Amniotic stem cell (primary cell): ENCODE measurements around the gene ANTXR1.
A peak's percentile ranks its signal among the peaks of the same experiment; 100 is the strongest.
"Not testable (repeated sequence)": the region's sequence is repeated elsewhere in the genome, so short reads cannot be mapped to it uniquely, and the experiment has no call there.

Experiments used
- DNase-seq: peaks from one replicate; lab custom pipeline; 2025; lab: John Stamatoyannopoulos, UW

The ANTXR1 gene

DNA sequence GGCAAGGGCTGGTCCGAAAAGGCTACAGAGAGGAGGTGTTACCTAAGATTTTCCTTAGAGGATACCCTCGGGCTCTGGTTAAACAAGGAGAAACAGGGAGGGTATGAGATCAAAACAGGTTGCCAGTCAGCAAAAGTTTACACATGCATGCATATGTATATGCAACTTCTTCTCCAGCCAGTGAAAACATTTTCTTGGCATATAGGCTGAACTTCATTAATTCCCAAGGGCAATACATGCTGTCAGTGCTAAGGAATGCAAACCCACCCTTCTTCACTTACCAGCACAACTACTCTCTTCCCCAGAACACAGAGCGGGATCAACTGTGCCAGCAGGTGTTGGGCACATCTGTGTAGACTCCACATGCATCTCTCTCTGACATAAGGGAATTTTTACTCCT, 198.1 kb downstream of the ANTXR1 start:
- no peak for DNase-seq

DNA sequence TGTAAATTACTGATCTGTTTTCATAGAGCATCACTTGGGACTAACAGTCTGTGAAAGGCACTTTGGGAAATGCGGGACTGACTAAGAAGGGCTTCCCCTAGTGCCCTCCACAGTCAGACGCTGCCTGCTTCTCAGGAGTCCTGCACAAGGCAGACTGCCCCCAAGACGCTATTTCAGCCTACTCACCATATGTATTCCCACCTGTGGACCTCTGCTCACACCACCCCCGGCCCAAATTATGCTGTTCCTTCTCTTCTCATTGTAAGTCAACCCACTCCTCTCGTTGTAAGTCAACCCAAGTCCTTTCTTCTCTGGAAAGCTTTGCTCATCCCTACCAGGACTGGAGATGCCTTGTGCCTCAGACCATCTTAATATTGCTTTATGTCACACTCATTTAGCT, 198.7 kb downstream of the ANTXR1 start:
- DNase-seq: no peak

DNA sequence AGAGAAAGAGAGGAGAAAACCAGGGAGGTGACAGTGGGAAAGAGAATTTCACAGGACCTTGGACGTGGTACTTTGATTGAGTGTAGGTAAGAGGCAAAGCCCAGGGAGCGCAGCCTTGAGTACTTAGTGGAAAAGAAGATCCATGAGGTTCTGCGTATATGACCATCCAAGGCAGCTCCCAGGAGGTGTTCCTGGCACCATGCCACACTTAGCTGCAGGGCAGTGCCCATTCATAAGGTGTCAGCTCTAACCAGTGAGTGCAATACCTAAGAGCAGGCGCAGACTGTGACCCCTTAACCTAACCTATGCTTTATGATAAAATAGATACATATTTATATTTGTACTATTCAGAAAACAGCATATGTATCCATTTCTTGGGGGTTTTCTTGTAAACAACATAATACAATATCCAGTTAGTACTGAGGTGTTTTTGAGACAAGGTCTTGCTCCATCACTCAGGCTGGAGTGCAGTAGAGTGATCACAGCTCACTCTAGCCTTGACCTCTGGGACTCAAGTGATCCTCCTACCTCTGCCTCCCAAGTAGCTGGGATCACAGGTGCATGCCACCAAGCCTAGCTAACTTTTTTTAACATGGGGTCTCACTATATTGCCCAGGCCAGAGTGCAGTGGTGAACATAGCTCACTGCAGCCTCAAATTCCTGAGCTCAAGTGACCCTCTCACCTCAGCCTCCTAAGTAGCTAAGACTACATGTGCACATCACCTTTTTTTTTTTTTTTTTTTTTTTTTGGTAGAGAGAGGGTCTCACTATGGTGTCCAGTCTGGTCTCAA, 199.5 kb downstream of the ANTXR1 start:
- no peak for DNase-seq

DNA sequence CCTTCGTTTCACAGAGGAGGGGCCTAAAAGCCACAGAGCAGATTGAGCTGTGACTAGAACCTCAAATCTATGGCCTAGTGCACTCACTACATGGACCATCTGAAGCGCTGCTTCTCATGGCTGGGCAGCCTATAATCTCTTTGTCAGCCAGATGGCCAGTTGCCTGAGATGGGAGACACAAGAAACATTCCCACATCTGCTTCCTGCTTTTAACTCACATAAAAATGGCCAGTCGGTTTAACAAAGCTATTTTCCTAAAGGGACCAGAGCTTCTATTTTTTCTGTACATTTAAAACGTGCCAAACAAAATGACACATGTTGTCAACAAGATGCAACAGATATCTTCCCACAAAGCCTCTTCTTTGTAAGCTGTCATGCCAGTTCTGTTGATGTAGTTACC, 200.2 kb downstream of the ANTXR1 start:
- no peak for DNase-seq

DNA sequence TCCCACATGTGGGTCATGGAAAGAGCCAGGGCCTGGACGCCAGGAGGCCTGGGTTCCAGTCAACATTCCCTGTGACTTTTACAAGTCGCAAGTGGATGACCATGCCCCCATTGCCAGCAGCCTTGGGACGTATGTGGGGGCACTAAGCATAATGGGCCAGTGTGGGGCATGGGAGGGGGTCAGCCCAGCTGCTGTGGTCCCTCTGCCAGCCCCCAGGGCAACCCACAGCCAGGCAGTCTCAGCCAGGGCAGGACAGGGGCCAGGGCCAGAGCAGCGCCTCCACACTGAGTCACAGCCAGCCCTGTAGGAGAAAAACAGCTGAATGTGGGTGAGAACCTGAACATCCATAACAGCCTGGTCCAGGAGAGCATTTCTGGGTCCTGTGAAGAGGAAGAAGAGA, 200.8 kb downstream of the ANTXR1 start:
- no peak for DNase-seq

DNA sequence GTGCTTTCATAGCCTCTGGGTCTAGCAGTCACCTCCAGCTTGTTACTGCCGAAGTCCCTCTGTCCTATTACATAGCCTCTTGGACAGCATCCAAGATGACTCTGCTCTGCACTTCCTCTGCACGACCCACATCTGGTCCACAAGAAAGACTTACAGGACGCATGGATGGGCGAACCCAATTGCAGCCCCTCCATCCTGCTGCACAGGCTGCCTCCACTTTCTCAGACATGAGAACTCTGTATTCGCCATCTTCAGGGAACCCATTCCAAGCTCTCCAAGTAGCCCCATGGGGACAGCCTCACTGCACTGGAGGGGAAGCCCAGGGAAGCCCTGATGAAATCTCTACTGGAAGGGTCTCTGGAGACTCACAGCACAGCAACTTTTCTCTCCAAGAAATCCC, 201.9 kb downstream of the ANTXR1 start:
- DNase-seq: no peak

DNA sequence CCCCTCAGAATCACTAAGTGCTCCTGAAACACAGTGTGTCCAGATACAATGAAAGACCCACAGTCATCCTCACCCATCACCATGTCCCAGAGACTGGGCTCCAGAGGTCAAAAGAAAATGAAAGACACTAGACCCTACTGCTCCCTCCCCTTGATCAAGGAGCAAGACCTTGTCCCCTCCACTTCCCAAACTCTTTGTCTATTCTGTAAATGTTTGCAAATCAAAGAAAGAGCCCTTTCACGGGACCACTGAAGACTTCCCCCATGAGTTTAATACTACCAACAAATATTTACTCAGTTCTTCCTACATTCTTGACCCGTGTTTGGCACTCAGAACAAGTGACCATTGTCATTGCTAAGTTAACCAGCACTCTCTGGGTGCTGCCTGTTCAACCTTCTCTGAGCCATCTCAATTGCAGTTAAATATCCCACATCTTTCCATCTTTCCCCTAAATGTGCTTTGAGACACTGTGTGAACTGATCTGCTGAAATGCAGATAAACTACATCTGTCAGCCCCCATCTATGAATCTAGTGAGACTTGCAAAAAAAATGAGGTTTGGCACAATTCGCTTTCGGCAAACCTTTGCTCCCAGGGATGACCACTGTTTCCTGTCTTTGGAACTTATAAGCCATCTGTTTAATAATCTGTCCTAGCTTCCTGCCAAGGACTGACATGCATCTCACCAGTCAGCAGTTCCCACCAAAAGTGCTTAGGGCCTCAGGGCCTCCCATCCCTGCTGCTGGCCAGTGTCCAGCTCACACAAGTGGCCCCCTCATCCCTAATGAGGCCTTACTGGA, 203.8 kb downstream of the ANTXR1 start:
- DNase-seq: no peak

DNA sequence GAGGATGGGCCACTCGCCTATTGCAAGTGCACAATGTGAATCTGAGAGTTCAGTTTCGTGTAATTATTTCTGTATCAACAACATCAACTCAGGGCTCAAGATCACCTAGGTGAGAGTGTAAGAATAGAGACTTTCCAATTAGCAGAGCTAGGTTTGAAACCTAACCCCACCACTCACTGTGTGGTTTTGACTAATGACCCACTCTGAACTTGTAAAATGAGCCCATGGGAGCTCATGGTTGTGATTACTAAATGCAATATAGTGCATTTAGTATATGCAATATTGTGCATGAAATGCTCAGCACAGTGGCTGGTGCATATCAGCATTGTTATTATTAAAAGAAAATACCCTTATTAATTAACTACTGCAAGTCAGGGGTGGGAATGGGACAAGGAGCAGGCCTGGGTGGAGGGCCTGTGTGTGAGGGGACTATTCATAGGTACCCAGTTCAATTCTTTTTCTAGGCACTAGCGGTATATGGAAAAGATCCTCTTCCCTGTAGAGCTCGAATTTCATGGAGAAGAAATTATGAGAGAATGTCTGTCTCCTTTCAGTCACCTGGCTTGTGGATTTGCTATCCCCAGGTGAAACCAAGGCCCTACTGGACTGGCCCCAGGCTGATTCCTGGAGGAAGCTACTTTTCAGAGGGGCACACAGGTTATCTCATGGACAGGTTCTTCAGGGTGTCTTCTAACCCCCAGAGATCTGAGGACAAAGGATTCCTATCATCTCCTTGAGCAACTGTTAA, 204.5 kb downstream of the ANTXR1 start:
- DNase-seq: no peak

DNA sequence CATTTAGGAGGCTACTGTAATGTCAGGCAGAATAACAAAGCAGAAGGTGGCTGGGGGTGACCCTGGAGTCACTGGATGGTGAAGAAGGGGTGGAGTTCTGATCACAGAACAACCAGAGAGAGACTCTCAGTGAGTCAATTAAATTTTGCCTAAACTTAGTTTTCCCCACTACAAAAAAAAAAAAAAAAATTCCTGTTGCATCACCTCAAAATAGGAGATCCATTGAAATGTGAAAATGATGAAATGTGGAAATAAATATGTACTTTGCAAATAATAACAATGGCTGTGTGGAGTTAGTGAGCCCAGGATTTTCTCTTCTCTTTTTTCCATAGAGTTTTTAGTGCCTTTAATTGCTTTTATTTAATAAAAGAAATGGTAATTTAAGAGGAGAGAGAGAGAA, 208.5 kb downstream of the ANTXR1 start:
- DNase-seq: no peak

DNA sequence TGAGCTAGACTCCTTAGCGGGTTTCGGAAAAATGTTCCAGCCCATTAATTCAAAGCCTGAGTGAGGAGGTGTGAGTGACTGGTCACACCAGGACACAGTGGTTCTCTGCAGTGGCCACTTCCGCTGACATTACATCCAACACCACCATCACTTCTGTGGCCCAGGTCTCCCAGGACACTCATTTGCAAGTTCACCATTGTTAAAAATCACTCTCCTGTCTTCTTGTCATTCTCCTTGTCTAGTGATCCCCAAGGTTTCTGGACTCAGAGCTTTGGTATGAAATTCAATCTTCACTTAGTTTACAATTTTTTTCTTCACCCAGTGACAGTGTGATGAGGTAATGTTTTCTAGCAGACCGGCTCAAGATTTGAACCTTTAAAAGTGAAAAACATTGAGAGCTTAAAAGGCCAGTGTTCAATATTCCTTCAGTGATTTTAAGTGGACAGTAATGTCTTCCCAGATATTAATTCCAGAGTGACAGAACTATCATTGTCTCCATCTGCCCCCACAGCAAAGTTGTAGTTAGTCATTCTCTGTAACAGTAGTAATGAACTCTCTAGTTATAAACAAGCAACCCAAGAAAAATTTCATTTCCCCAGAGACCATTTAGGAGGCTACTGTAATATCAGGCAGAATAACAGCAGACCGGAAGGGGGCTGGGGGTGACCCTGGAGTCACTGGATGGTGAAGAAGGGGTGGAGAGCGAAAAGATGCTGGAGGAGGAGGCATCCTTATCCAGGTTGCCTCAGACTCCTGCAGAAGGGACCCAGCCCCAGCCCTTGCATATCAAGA, 209.2 kb downstream of the ANTXR1 start:
- peak; percentile 21 for DNase-seq

DNA sequence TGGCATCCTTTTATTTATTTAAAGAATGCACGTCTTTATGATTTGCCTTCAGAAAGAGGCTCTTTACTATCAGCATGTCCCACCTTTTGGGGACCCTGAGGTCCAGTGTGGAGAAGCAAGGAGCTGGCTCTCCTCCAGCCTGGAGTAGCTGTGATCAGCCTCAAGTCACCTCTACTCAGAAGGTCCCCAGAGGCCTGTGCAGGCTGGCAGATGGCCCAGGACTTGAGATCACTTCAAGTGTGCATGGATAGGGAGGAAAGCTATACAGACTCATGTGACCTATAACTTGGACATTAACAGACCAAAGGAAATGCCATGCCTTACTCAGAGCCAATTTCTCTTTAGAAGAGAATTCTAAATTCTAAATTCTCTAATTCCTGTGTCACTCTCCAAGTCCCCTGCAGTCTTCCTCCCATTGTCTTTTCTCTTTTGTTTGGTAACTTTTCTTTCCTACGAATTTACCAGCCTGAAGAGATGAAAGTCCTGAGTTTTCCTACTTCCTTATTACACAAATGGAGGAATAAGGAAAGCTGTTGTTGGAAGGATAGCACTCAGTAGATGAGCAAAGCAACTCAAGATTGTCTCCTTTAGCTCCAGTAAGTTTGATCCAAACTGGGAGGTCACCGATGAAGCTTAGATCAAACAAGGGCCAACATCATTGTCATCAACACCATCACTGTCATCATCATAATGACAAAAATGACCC, 210.1 kb downstream of the ANTXR1 start:
- DNase-seq: no peak

DNA sequence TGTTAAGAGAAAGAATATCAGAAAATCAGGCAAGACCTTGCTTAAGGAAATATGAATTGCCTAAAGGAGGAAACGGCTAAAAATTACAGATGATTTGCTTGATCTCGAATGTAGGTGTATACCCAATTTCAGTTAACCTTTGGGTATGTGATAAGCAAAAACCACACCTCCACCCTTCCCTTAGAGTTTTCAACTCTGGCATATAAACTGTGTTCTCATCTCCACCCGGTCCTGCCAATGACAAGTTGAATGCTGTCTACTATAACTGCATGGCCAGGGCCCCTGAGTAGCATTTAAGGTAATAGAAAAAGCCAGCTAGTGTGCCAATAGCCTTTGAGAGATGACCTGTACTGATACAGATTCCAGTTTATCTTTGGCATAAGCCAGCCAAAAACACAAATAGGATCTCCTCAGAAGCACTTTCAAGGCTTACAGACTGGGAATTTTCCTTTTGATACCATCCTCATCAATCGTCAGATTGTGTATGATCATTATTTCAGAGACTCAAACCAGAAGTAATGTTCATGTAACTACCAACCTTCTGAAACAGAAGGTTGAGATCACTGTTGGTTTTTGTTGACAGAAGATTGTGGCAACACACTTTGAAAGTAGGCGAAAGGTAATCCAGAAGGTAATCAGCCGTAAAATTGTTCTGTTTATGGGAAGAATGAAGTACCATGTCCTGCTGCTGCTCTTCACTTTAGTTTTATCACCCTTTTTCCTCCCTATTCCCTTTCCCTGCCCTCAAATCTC, 211.0 kb downstream of the ANTXR1 start:
- no peak for DNase-seq

DNA sequence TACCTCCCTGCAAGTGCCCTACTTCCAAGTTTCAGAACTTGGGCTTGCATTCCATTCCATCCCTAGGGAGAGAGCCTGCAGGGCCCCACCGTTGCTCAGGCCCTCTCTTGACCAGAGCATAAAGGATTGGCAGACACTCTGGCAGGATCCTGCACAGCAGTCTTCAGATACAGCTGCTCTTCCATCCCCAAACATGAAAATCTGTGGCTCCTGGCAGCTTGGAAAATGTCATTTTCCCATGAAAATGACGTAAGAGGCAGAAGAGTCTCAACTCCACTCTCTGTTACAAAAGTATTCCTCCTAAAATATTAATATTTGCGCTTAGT, 211.5 kb downstream of the ANTXR1 start:
- DNase-seq: no peak

DNA sequence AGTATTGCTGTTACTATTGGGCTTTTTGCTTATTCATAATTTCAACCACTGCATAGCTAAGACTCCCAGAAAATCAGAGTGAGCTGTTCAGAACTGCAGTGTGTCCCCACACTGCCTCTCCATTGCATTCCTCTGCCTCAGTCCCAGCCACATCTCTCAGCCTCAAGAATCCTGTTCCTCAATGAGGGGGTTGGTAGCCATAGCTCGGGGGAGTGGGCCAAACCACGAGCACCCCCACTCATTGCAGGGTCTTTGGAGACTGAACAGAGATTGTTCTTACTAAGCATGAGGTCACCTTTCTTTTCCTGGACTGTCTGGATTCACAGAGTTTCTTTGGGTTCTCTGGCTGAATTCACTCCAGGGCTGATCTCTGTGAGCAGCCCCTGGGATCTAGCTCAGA, 213.0 kb downstream of the ANTXR1 start:
- no peak for DNase-seq

DNA sequence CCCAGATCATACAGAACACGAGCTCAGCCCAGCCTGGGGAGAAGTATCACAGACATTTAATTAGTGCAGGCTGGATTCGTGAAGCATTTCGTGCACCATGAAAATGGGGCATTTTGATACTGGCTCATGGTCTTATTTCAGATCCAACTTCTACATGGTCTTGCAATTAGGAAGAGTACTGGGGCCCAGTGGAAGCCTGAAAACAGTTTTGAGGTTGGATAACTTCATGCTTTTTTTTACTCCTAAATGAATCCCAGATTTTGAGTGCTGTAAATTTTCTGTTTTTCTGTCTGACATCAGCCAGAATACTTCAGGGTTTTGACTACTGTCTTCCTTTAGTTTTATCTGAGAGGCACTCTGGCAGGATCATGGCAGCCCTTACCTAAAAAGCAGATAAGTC, 213.9 kb downstream of the ANTXR1 start:
- DNase-seq: no peak

DNA sequence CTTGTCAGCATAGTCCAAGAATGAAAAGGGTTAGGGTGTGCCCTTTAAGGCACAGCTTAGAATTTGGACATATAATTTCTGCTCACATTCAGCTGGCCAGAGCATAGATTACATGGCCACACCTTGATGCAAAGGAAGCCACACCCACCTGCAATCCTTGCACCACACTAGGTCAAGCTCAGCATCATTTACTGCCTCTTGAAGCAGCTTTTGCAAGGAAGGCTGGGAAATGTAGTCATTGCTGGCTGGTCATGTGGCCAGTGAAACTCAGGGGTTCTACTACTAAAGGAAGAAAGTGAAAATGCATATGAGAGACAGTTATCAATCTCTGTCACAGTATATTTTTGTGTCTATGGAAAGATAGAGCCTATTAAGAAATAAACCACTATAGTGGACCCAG, 214.7 kb downstream of the ANTXR1 start:
- no peak for DNase-seq

DNA sequence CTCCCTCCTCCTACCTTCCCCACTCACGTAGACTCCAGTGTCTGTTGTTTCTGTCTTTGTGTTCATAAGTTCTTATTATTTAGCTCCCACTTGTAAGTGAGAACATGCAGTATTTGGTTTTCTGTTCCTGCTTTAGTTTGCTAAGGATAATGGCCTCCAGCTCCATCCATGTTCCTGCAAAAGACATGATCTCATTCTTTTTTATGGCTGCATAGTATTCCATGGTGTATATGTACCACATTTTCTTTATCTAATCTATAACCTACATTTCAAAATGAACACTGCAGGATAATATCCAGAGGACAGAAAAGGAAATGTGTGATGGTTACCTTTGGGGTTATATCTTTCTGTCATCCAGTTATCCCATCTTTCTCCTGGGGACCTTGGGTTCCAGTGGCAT, 218.0 kb downstream of the ANTXR1 start:
- DNase-seq: not testable (repeated sequence)

DNA sequence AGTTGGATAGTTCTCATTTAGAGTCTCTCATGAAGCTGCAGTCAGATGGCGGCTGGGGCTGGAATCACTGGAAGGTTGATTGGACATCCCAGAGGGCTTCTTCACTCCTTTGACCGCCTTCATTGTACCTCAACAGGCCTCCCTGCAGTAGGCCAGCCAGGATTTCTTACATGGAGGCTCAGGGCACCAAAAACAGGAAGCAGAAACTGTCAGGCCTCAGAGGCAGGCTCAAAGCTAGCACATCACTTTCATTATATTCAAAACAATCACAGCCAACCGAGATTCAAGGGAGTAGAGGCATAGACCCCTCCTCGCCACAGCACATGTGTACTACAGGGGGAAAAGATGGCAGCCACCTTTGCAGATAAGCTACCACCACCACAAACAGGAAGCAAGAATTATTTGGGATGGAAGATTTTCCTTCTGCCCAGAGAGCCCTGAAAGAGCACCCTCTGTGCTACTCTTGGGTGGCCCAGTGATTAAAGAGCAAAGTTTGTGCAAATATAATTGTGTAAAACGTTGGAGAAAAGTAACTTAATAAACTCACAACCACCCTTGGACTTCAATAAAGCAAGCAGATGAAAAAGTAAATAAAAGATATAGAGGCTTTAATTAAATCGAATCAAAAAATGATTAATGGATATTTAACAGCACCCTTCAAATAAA, 218.8 kb downstream of the ANTXR1 start:
- no peak for DNase-seq

DNA sequence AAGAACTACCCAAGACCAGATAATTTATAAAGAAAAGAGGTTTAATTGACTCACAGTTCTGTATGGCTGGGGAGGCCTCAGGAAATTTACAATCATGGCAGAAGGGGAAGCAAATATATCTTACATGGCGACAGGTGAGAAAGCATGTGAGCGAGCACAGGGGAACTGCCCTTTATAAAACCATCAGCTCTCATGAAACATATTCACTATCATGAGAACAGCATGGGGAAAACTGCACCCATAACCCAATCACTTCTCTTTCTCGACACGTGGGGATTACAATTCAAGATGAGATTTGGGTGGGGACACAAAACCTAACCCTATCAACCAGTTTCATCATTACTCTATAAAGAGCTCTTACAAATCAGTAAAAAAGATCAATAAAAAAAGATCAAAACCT, 222.9 kb downstream of the ANTXR1 start:
- DNase-seq: not testable (repeated sequence)

DNA sequence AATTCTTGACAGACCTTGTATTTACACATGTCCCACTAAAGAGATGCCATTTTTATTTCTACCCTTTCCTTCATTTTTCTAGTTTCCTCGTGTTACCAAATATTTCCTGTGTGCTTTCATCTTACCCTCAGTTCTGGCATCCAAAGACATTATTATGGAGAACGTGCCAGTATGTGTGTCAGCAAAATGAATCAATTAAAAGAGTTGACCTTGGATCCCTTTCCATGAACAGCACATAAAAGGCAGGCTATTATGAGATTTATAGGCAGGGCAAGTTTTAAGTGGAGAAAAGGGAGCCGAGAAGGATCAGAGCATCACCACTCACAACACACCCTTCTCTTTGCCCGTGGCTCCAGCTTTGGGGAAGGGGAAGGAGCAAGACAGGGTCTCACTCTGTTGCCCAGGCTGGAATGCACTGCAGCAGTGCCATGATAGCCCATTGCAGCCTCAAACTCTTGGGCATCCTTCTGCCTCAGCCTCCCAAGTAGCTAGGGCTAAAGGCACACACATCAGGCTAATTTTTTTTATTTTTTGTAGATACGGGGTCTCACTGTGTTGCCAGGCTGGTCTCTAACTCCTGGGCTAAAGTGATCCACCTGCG, 224.2 kb downstream of the ANTXR1 start:
- DNase-seq: no peak
